ENCODE results near the gene KIAA0586. TPM values are rescaled to one million over a fixed set of nuclear protein-coding genes. Genes with fewer than 3 reads are reported as not detected.

KIAA0586 gene
- total and polyA plus RNA-seq, 9 of the 15 experiments (the other 6 are each of a cell fraction or from before 2014, with no cell fraction given) = 11.2 to 30.9 (median 22.6) TPM

DNA sequence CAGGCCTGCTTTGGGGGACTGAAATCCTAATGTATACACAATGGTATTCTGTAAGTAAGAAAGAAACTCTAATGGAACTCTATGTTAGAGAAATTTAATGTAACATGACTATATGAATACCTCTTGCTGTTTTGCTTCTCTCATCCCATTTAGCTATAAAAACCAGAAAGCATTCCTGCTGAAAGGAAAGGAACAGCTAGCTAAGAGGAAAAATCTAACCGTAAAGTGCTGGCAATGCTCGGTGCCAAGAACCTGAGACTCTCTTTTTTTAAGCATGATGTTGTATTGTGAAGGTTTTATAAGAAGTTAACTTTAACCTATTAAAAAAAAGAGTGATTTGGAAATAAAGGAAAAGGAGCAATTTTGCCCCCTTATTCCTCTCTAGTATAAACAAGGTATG, 134.6 kb downstream of the KIAA0586 start:
- no TSS peak for BruUV-seq (replicated peaks)
- ChIA-PET POLR2A (no interaction called here), CTCF (ENCODE audit: low intra/inter-chr PET ratio) (no interaction called here)
- Histone ChIP-seq H3K36me3 (ENCODE audit: control insufficient read depth, insufficient read depth, low read length) (no peaks in the 10 kb centered on the region), H3K9me1 (ENCODE audit: control insufficient read depth, insufficient read depth, low read length) (no peaks in the 10 kb centered on the region), H4K20me1 (replicated peaks; ENCODE audit: control insufficient read depth, insufficient read depth, low read length) (no peaks in the 10 kb centered on the region), H3K4me2 (ENCODE audit: insufficient read depth, low read length) (no peak overlapping the region), H2AFZ (ENCODE audit: low read depth, low read length) (no peak overlapping the region), H3K4me3 (no peak overlapping the region), H3K79me2 (ENCODE audit: control insufficient read depth, insufficient read depth, low read length) (no peaks in the 10 kb centered on the region), H3K9me3 (replicated peaks; ENCODE audit: control insufficient read depth, insufficient read depth, low read depth, low read length) (no peaks in the 10 kb centered on the region), H3K4me1 (replicated peaks in 1 of 2; ENCODE audit: control insufficient read depth in 2 of 2, insufficient read depth in 2 of 2, low read length in 2 of 2) (no peaks in the 10 kb centered on the region), H3K27me3 (ENCODE audit: control insufficient read depth in 2 of 2, insufficient read depth in 2 of 2, low read length in 2 of 2) (peaks cover 2 to 7% of the 10 kb centered on the region in 2 experiments; a peak in 3 of 5 replicates), H3K27ac (ENCODE audit: extremely low read depth, low read depth, low read length) (no peak overlapping the region), H3K9ac (ENCODE audit: insufficient read depth in 1 of 2, low read depth in 2 of 2, low read length in 2 of 2) (no peak overlapping the region)
- no peak for DNase-seq (ENCODE audit: extremely low read depth in 1 of 4, low spot score in 3 of 4)
- ATAC-seq = no peak
- TF ChIP-seq NCOA2 (IDR thresholded peaks at IDR 0.05; ENCODE audit: partially characterized antibody in 2 of 2) = no peak
- no peak for TF ChIP-seq ATF4 (CRISPR knock-in tag; IDR thresholded peaks at IDR 0.05)
- no peak for TF ChIP-seq E4F1 (CRISPR knock-in tag; IDR thresholded peaks at IDR 0.05; ENCODE audit: borderline replicate concordance)
- TF ChIP-seq, protein P1, sequence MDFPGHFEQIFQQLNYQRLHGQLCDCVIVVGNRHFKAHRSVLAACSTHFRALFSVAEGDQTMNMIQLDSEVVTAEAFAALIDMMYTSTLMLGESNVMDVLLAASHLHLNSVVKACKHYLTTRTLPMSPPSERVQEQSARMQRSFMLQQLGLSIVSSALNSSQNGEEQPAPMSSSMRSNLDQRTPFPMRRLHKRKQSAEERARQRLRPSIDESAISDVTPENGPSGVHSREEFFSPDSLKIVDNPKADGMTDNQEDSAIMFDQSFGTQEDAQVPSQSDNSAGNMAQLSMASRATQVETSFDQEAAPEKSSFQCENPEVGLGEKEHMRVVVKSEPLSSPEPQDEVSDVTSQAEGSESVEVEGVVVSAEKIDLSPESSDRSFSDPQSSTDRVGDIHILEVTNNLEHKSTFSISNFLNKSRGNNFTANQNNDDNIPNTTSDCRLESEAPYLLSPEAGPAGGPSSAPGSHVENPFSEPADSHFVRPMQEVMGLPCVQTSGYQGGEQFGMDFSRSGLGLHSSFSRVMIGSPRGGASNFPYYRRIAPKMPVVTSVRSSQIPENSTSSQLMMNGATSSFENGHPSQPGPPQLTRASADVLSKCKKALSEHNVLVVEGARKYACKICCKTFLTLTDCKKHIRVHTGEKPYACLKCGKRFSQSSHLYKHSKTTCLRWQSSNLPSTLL (IDR thresholded peaks at IDR 0.05) = no peak
- no peak for TF ChIP-seq ZNF717 (CRISPR knock-in tag; IDR thresholded peaks at IDR 0.05)
- no peak for FAIRE-seq
- intact Hi-C loops (cut with micrococcal nuclease) = no loop called here
- in situ Hi-C loops (cut with MboI) = no loop called here
- WGBS (ENCODE audit: insufficient coverage, low coverage, missing lambda C conversion rate) = 0% methylated on average over 1 of the region's 2 CpGs
